HFF-Myc (cell line): ENCODE data around the gene FN3KRP.

Experiments
- DNase-seq: peaks from one replicate; pipeline ENCODE4 v3.0.0-alpha.2; 2011; ENCODE audit warnings: low read depth; ENCODE audit errors: extremely low read depth
- H3K4me3 ChIP-seq: replicated peaks from 2 replicates; pipeline ENCODE4 v1.5.1; 2011; ENCODE audit warnings: low read depth, mild to moderate bottlenecking, control low read depth, low read length
- TF ChIP-seq, protein P1 (sequence below): IDR thresholded peaks from 2 replicates; pipeline ENCODE4 v1.5.1; 2012; ENCODE audit warnings: mild to moderate bottlenecking, low read depth, low read length, control low read depth; ENCODE audit errors: missing control alignments

Gene FN3KRP

GRCh38 chr17:82776454-82776853 lies 59.9 kb downstream of the FN3KRP start:
- TF ChIP-seq, protein P1, sequence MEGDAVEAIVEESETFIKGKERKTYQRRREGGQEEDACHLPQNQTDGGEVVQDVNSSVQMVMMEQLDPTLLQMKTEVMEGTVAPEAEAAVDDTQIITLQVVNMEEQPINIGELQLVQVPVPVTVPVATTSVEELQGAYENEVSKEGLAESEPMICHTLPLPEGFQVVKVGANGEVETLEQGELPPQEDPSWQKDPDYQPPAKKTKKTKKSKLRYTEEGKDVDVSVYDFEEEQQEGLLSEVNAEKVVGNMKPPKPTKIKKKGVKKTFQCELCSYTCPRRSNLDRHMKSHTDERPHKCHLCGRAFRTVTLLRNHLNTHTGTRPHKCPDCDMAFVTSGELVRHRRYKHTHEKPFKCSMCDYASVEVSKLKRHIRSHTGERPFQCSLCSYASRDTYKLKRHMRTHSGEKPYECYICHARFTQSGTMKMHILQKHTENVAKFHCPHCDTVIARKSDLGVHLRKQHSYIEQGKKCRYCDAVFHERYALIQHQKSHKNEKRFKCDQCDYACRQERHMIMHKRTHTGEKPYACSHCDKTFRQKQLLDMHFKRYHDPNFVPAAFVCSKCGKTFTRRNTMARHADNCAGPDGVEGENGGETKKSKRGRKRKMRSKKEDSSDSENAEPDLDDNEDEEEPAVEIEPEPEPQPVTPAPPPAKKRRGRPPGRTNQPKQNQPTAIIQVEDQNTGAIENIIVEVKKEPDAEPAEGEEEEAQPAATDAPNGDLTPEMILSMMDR = no peak
- no peak for DNase-seq
- H3K4me3 ChIP-seq = no peak overlapping the region
